ENCODE results near the gene ANKRD24.

The ANKRD24 gene

DNA sequence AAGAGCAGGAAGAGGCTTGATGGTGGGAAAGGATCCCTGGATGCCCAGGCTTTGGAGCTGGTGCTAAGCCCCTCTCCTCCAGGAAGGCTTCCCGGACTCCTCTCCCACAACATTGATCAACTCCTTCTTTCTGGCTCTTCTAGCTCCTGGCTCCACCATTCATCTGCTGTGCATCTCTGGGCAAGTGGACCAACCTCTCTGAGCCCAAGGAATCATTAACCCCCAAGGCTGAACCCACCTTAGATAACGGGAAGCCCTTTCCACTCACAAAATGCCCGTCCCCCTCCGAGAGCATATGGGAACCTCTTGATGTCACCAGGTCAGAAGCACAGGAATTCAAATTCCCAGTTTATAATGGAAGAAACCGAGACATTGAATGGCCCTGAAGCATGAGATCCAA, 5.3 kb upstream of the ANKRD24 start:
- H3K27ac ChIP-seq: no peak overlapping the region
- no peak overlapping the region for H3K4me3 ChIP-seq (ENCODE audit: low read depth, low read length)
- peaks cover 7% of the 10 kb centered on the region for H3K4me1 ChIP-seq
- TF ChIP-seq, protein P1, sequence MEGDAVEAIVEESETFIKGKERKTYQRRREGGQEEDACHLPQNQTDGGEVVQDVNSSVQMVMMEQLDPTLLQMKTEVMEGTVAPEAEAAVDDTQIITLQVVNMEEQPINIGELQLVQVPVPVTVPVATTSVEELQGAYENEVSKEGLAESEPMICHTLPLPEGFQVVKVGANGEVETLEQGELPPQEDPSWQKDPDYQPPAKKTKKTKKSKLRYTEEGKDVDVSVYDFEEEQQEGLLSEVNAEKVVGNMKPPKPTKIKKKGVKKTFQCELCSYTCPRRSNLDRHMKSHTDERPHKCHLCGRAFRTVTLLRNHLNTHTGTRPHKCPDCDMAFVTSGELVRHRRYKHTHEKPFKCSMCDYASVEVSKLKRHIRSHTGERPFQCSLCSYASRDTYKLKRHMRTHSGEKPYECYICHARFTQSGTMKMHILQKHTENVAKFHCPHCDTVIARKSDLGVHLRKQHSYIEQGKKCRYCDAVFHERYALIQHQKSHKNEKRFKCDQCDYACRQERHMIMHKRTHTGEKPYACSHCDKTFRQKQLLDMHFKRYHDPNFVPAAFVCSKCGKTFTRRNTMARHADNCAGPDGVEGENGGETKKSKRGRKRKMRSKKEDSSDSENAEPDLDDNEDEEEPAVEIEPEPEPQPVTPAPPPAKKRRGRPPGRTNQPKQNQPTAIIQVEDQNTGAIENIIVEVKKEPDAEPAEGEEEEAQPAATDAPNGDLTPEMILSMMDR (IDR thresholded peaks at IDR 0.05): no peak
- no peaks in the 10 kb centered on the region for H3K27me3 ChIP-seq (ENCODE audit: control insufficient read depth, insufficient read depth, low read length)
- no peaks in the 10 kb centered on the region for H3K79me2 ChIP-seq
- H3K9me3 ChIP-seq (ENCODE audit: control insufficient read depth, low read length): no peaks in the 10 kb centered on the region
- H3K9ac ChIP-seq: no peak overlapping the region
- no peak overlapping the region for H3K4me2 ChIP-seq (ENCODE audit: low read length)
- H3K36me3 ChIP-seq (ENCODE audit: control insufficient read depth, insufficient read depth, low read length): no peaks in the 10 kb centered on the region
- H2AFZ ChIP-seq: no peak overlapping the region

DNA sequence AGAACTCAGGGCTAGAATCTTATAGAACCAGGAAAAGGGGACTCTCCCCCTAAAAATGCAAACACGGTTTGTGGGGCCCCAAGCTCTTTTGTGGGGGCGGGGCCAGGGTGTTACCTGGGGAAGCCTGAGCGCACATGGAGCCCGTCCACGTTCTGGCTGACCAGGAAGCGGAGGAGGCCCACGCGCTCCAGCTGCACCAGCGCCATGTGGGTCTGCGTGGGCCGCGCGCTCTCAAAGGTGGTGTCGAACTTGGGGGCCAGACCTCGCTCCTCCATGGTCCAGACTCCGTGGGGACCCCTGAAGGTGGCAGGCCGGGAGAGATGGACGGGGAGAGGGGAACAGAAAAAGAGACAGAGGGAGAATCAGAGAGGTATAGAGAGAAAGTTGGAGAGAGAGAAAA, 3.5 kb upstream of the ANKRD24 start:
- Histone ChIP-seq H3K4me2 (ENCODE audit: low read length) (no peak overlapping the region), H3K4me1 (peaks cover 9% of the 10 kb centered on the region), H3K27me3 (ENCODE audit: control insufficient read depth, insufficient read depth, low read length) (no peaks in the 10 kb centered on the region), H3K9ac (no peak overlapping the region), H2AFZ (no peak overlapping the region), H3K79me2 (no peaks in the 10 kb centered on the region), H3K4me3 (ENCODE audit: low read depth, low read length) (no peak overlapping the region), H3K9me3 (ENCODE audit: control insufficient read depth, low read length) (no peaks in the 10 kb centered on the region), H3K27ac (no peak overlapping the region), H3K36me3 (ENCODE audit: control insufficient read depth, insufficient read depth, low read length) (no peaks in the 10 kb centered on the region)
- TF ChIP-seq, protein P1 (IDR thresholded peaks at IDR 0.05): no peak

DNA sequence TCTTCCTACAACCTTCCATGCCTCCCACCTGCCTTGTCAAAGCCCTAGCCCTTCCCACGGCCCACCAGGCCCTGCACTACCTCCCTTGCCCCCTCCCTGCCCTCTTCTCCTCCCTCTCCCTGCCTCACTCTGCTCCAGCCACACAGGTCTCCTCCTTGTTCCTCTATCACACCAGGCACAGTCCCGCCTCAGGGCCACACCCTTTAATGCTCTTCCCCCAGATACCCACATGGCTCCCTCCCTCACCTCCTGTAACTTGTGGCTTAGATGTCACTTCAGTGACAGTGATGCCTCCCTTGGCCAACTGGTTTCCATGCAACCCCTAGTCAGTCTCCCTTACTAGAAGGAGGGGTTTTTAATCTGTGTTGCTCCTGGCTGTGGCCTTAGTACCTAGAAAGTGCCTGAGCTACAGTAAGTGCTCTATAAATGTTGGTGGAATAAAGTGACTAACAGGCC, 1.4 kb upstream of the ANKRD24 start:
- Histone ChIP-seq H3K36me3 (ENCODE audit: control insufficient read depth, insufficient read depth, low read length) (no peaks in the 10 kb centered on the region), H3K4me3 (ENCODE audit: low read depth, low read length) (no peak overlapping the region), H3K4me1 (peaks cover 9% of the 10 kb centered on the region), H3K4me2 (ENCODE audit: low read length) (peak overlapping the region; percentile 89), H3K27ac (no peak overlapping the region), H3K9ac (no peak overlapping the region), H3K79me2 (no peaks in the 10 kb centered on the region), H2AFZ (no peak overlapping the region), H3K9me3 (ENCODE audit: control insufficient read depth, low read length) (no peaks in the 10 kb centered on the region), H3K27me3 (ENCODE audit: control insufficient read depth, insufficient read depth, low read length) (no peaks in the 10 kb centered on the region)
- TF ChIP-seq, protein P1 (IDR thresholded peaks at IDR 0.05): no peak

DNA sequence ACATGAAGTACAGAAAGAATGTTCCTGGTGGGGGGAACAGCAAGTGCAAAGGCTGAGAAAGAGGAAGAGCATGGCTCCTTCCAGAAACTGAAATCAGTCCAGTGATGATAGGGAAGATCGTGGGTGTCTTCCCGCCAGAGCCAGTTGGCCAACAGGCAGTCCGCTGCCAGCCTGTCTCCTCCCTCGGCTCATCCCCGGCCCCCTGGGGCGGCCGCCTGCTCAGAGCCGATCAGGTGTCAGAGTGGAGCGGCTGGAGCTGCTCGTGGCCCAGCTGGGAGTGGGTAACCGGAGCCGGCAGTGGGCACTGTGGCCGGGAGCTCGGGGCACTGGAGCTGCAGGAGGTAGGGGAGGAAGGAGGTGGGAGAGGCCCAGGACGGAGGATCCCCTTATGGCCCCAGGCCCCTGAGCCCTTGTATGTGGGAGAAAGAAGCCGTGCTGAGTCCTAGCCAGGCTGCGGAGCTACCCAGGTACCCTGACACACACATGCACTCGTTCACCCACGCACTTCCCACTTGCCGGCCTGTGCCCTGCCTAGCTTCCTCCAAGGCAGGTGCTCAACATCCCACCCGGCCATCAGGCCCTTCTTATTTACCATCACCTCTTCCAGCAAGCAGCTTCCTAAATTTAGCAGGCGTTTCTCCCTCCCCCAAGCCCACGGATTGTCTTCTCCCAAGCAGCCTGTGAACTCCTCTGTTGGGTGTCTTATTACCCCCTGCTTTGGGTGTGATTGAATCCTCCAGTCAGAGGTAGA, 1.7 kb downstream of the ANKRD24 start:
- Histone ChIP-seq H3K9me3 (ENCODE audit: control insufficient read depth, low read length) (no peaks in the 10 kb centered on the region), H3K79me2 (no peaks in the 10 kb centered on the region), H3K36me3 (ENCODE audit: control insufficient read depth, insufficient read depth, low read length) (no peaks in the 10 kb centered on the region), H3K4me2 (ENCODE audit: low read length) (no peak overlapping the region), H2AFZ (peak overlapping the region; percentile 72), H3K9ac (no peak overlapping the region), H3K4me1 (peaks cover 9% of the 10 kb centered on the region), H3K27ac (no peak overlapping the region), H3K27me3 (ENCODE audit: control insufficient read depth, insufficient read depth, low read length) (no peaks in the 10 kb centered on the region), H3K4me3 (ENCODE audit: low read depth, low read length) (no peak overlapping the region)
- TF ChIP-seq, protein P1 (IDR thresholded peaks at IDR 0.05): no peak
